ENCODE data around the gene CFHR1.

Gene CFHR1

GRCh38 chr1:196857188-196857587 lies 37.7 kb downstream of the CFHR1 start:
- no peak for DNase-seq (ENCODE audit: low spot score)
- no peak overlapping the region for H3K18ac ChIP-seq (ENCODE audit: low read length)
- H3K23ac ChIP-seq (ENCODE audit: low read depth, low read length, poor library complexity): no peak overlapping the region
- H3K4me1 ChIP-seq (ENCODE audit: control insufficient read depth in 2 of 2, insufficient read depth in 1 of 2, low read depth in 1 of 2, low read length in 2 of 2): peaks cover 0 to 2% of the 10 kb centered on the region in 2 donors
- H4K91ac ChIP-seq (ENCODE audit: low read depth, low read length, poor library complexity): no peak overlapping the region
- no peak overlapping the region for H2BK5ac ChIP-seq (ENCODE audit: low read length)
- H2BK15ac ChIP-seq (ENCODE audit: low read length): no peak overlapping the region
- H3K4me3 ChIP-seq (ENCODE audit: low read length in 2 of 2): no peak overlapping the region
- H3K4me2 ChIP-seq (ENCODE audit: insufficient read depth, low read length, poor library complexity, severe bottlenecking): no peak overlapping the region
- H2AFZ ChIP-seq (ENCODE audit: low read length): no peak overlapping the region
- no peak overlapping the region for H3K14ac ChIP-seq (ENCODE audit: low read length)
- no CpG with 5 or more reads among the region's 2 CpGs for WGBS, 2 donors (ENCODE audit: extremely low coverage in 2 of 2, insufficient read length in 2 of 2, insufficient replicate concordance in 1 of 2)
- no peaks in the 10 kb centered on the region for H3K9me3 ChIP-seq (replicated peaks in 1 of 2; ENCODE audit: control insufficient read depth in 2 of 2, insufficient read depth in 1 of 2, low read depth in 1 of 2, low read length in 2 of 2)
- H3K36me3 ChIP-seq (replicated peaks in 1 of 2; ENCODE audit: control insufficient read depth in 2 of 2, insufficient read depth in 2 of 2, low read length in 2 of 2): no peaks in the 10 kb centered on the region
- H3K4ac ChIP-seq (ENCODE audit: low read length): no peak overlapping the region
- no peak overlapping the region for H3K27ac ChIP-seq (replicated peaks; ENCODE audit: low read length)
- no peak overlapping the region for H4K8ac ChIP-seq (ENCODE audit: low read depth, low read length)
- no peak overlapping the region for H2BK120ac ChIP-seq (ENCODE audit: low read depth, low read length)
- H3K27me3 ChIP-seq (ENCODE audit: control insufficient read depth in 3 of 3, insufficient read depth in 3 of 3, low read depth in 1 of 3, low read length in 3 of 3): no peaks in the 10 kb centered on the region
- H2BK12ac ChIP-seq (ENCODE audit: low read length): no peak overlapping the region
- H3K79me1 ChIP-seq (ENCODE audit: low read depth, low read length): no peaks in the 10 kb centered on the region
- no peak overlapping the region for H3K9ac ChIP-seq (ENCODE audit: low read depth, low read length, poor library complexity)
- no peak overlapping the region for H2AK5ac ChIP-seq (ENCODE audit: low read depth, low read length)

GRCh38 chr1:196858811-196859210 lies 39.3 kb downstream of the CFHR1 start:
- DNase-seq (ENCODE audit: low spot score): no peak
- Histone ChIP-seq H3K18ac (ENCODE audit: low read length) (no peak overlapping the region), H3K23ac (ENCODE audit: low read depth, low read length, poor library complexity) (no peak overlapping the region)

GRCh38 chr1:196860323-196860884 lies 40.9 kb downstream of the CFHR1 start:
- no peak overlapping the region for H3K4ac ChIP-seq (ENCODE audit: low read length)
- no peak overlapping the region for H2BK5ac ChIP-seq (ENCODE audit: low read length)
- H3K9ac ChIP-seq (ENCODE audit: low read depth, low read length, poor library complexity): no peak overlapping the region
- no peak overlapping the region for H4K8ac ChIP-seq (ENCODE audit: low read depth, low read length)
- H3K4me3 ChIP-seq (ENCODE audit: low read length in 2 of 2): no peak overlapping the region
- no peak overlapping the region for H3K4me2 ChIP-seq (ENCODE audit: insufficient read depth, low read length, poor library complexity, severe bottlenecking)
- DNase-seq (ENCODE audit: low spot score): no peak
- H3K4me1 ChIP-seq (ENCODE audit: control insufficient read depth in 2 of 2, insufficient read depth in 1 of 2, low read depth in 1 of 2, low read length in 2 of 2): peaks cover 0 to 2% of the 10 kb centered on the region in 2 donors
- no peak overlapping the region for H2BK15ac ChIP-seq (ENCODE audit: low read length)
- H3K27me3 ChIP-seq (ENCODE audit: control insufficient read depth in 3 of 3, insufficient read depth in 3 of 3, low read depth in 1 of 3, low read length in 3 of 3): no peaks in the 10 kb centered on the region
- no peak overlapping the region for H3K23ac ChIP-seq (ENCODE audit: low read depth, low read length, poor library complexity)
- H2AFZ ChIP-seq (ENCODE audit: low read length): no peak overlapping the region
- H3K18ac ChIP-seq (ENCODE audit: low read length): no peak overlapping the region
- no peaks in the 10 kb centered on the region for H3K79me1 ChIP-seq (ENCODE audit: low read depth, low read length)
- H2AK5ac ChIP-seq (ENCODE audit: low read depth, low read length): no peak overlapping the region
- H2BK120ac ChIP-seq (ENCODE audit: low read depth, low read length): no peak overlapping the region
- WGBS, 2 donors (ENCODE audit: extremely low coverage in 2 of 2, insufficient read length in 2 of 2, insufficient replicate concordance in 1 of 2): no CpG with 5 or more reads among the region's 1 CpG
- no peak overlapping the region for H3K27ac ChIP-seq (replicated peaks; ENCODE audit: low read length)
- H2BK12ac ChIP-seq (ENCODE audit: low read length): no peak overlapping the region
- no peak overlapping the region for H4K91ac ChIP-seq (ENCODE audit: low read depth, low read length, poor library complexity)
- H3K36me3 ChIP-seq (replicated peaks in 1 of 2; ENCODE audit: control insufficient read depth in 2 of 2, insufficient read depth in 2 of 2, low read length in 2 of 2): no peaks in the 10 kb centered on the region
- H3K14ac ChIP-seq (ENCODE audit: low read length): no peak overlapping the region
- H3K9me3 ChIP-seq (replicated peaks in 1 of 2; ENCODE audit: control insufficient read depth in 2 of 2, insufficient read depth in 1 of 2, low read depth in 1 of 2, low read length in 2 of 2): no peaks in the 10 kb centered on the region

More at GRCh38 chr1:196858811-196859210, 39.3 kb downstream of the CFHR1 start:
- H2BK5ac ChIP-seq (ENCODE audit: low read length): no peak overlapping the region
- H3K9ac ChIP-seq (ENCODE audit: low read depth, low read length, poor library complexity): no peak overlapping the region
- no peak overlapping the region for H4K91ac ChIP-seq (ENCODE audit: low read depth, low read length, poor library complexity)
- H3K14ac ChIP-seq (ENCODE audit: low read length): peak overlapping the region; percentile 31
- no peak overlapping the region for H2BK120ac ChIP-seq (ENCODE audit: low read depth, low read length)
- H3K4me3 ChIP-seq (ENCODE audit: low read length in 2 of 2): no peak overlapping the region
- H3K27ac ChIP-seq (replicated peaks; ENCODE audit: low read length): no peak overlapping the region
- no peak overlapping the region for H2BK12ac ChIP-seq (ENCODE audit: low read length)
- H3K27me3 ChIP-seq (ENCODE audit: control insufficient read depth in 3 of 3, insufficient read depth in 3 of 3, low read depth in 1 of 3, low read length in 3 of 3): no peaks in the 10 kb centered on the region
- no peak overlapping the region for H2AFZ ChIP-seq (ENCODE audit: low read length)
- H3K79me1 ChIP-seq (ENCODE audit: low read depth, low read length): no peaks in the 10 kb centered on the region
- H4K8ac ChIP-seq (ENCODE audit: low read depth, low read length): no peak overlapping the region
- no peak overlapping the region for H3K4me2 ChIP-seq (ENCODE audit: insufficient read depth, low read length, poor library complexity, severe bottlenecking)
- H3K9me3 ChIP-seq (replicated peaks in 1 of 2; ENCODE audit: control insufficient read depth in 2 of 2, insufficient read depth in 1 of 2, low read depth in 1 of 2, low read length in 2 of 2): no peaks in the 10 kb centered on the region
- H2BK15ac ChIP-seq (ENCODE audit: low read length): no peak overlapping the region
- H3K4me1 ChIP-seq (ENCODE audit: control insufficient read depth in 2 of 2, insufficient read depth in 1 of 2, low read depth in 1 of 2, low read length in 2 of 2): peaks cover 0 to 2% of the 10 kb centered on the region in 2 donors
- no peak overlapping the region for H2AK5ac ChIP-seq (ENCODE audit: low read depth, low read length)
- no CpG with 5 or more reads among the region's 3 CpGs for WGBS, 2 donors (ENCODE audit: extremely low coverage in 2 of 2, insufficient read length in 2 of 2, insufficient replicate concordance in 1 of 2)
- H3K4ac ChIP-seq (ENCODE audit: low read length): no peak overlapping the region
- H3K36me3 ChIP-seq (replicated peaks in 1 of 2; ENCODE audit: control insufficient read depth in 2 of 2, insufficient read depth in 2 of 2, low read length in 2 of 2): no peaks in the 10 kb centered on the region

GRCh38 chr1:196861429-196861828 lies 41.9 kb downstream of the CFHR1 start:
- no CpG with 5 or more reads among the region's 2 CpGs for WGBS, 2 donors (ENCODE audit: extremely low coverage in 2 of 2, insufficient read length in 2 of 2, insufficient replicate concordance in 1 of 2)
- Histone ChIP-seq H2BK12ac (ENCODE audit: low read length) (no peak overlapping the region), H2BK15ac (ENCODE audit: low read length) (no peak overlapping the region), H3K4me2 (ENCODE audit: insufficient read depth, low read length, poor library complexity, severe bottlenecking) (no peak overlapping the region), H3K23ac (ENCODE audit: low read depth, low read length, poor library complexity) (no peak overlapping the region), H3K27me3 (ENCODE audit: control insufficient read depth in 3 of 3, insufficient read depth in 3 of 3, low read depth in 1 of 3, low read length in 3 of 3) (no peaks in the 10 kb centered on the region), H3K9me3 (replicated peaks in 1 of 2; ENCODE audit: control insufficient read depth in 2 of 2, insufficient read depth in 1 of 2, low read depth in 1 of 2, low read length in 2 of 2) (no peaks in the 10 kb centered on the region), H3K14ac (ENCODE audit: low read length) (no peak overlapping the region), H2BK120ac (ENCODE audit: low read depth, low read length) (no peak overlapping the region), H3K4me3 (ENCODE audit: low read length in 2 of 2) (no peak overlapping the region), H3K4ac (ENCODE audit: low read length) (no peak overlapping the region), H2BK5ac (ENCODE audit: low read length) (no peak overlapping the region), H4K91ac (ENCODE audit: low read depth, low read length, poor library complexity) (no peak overlapping the region), H3K79me1 (ENCODE audit: low read depth, low read length) (no peaks in the 10 kb centered on the region), H3K9ac (ENCODE audit: low read depth, low read length, poor library complexity) (no peak overlapping the region), H3K4me1 (ENCODE audit: control insufficient read depth in 2 of 2, insufficient read depth in 1 of 2, low read depth in 1 of 2, low read length in 2 of 2) (no peaks in the 10 kb centered on the region), H3K18ac (ENCODE audit: low read length) (no peak overlapping the region), H4K8ac (ENCODE audit: low read depth, low read length) (no peak overlapping the region), H3K36me3 (replicated peaks in 1 of 2; ENCODE audit: control insufficient read depth in 2 of 2, insufficient read depth in 2 of 2, low read length in 2 of 2) (no peaks in the 10 kb centered on the region), H3K27ac (replicated peaks; ENCODE audit: low read length) (no peak overlapping the region), H2AFZ (ENCODE audit: low read length) (no peak overlapping the region), H2AK5ac (ENCODE audit: low read depth, low read length) (no peak overlapping the region)
- DNase-seq (ENCODE audit: low spot score): no peak

All from neuronal stem cell (in vitro differentiated cells).